ENCODE measurements around the gene FOXF2.

DNA sequence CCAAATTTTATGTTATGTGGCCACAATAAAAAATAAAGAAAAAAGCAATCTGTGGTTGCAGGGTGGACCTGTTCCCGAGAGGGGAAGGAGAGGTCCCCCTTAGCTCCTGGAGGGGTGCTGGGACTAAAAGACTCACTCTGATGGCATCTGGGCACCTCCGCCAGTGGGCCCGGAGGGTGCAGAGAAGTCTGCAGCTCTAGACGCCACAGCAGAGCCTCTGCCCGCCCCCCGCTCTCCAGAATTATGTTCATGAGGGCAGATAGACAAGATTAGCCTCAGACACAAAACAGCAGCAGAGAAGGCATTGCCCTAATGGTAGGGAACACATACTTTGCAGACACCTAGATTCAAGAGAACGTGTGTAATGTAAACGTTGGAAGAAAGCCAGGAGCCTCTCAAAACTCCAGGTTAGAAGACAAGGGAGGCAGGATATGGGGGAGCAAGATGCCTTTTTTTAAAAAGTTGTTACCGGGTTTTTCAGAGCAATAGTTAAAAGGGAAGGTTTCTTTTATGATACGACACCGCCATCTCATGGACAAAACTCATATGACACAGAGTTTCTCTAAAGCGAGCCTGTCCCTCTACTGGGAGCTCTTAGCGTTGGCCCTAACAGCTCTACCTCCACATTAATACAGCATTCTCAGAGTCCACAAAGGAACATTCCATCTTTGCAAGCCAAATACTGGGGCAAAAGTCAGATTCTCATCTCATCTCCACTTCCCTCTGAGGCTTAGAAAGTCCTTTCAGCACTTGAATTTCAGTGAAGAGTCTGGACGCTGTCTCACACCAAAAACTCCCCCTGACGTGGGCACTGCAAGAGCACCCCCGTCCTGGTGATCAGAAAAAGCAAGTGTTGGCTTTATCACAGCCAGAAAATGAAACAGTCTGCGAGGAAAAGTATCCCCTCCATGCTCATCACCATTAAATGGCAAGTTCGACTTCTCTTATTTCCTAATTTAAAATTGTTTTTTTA, 47.2 kb downstream of the FOXF2 start:
- TF ChIP-seq CTCF (conservative IDR thresholded peaks at IDR 0.05; ENCODE audit: low read depth in 2 of 2) (peak; percentile 77 to 78), JUNB (IDR thresholded peaks at IDR 0.05; ENCODE audit: unreplicated experiment) (no peak), POLR2AphosphoS5 (IDR thresholded peaks at IDR 0.05; ENCODE audit: low read depth) (no peak), REST (IDR thresholded peaks at IDR 0.05; ENCODE audit: unreplicated experiment) (no peak), EZH2 (IDR thresholded peaks at IDR 0.05; ENCODE audit: low read depth, unreplicated experiment) (no peak), CREB1 (CRISPR knock-in tag; IDR thresholded peaks at IDR 0.05; ENCODE audit: low read depth) (no peak), EZH2phosphoT487 (IDR thresholded peaks at IDR 0.05; ENCODE audit: unreplicated experiment) (no peak), NANOG (IDR thresholded peaks at IDR 0.05; ENCODE audit: borderline replicate concordance) (no peak), ZNF331 (CRISPR knock-in tag; IDR thresholded peaks at IDR 0.05; ENCODE audit: low read depth) (no peak)

All from GM23338 (cell line).